Measurements from ENCODE around the gene ABCB11. TPM values are rescaled to one million over a fixed set of nuclear protein-coding genes. Genes with fewer than 3 reads are reported as not detected.

ABCB11 gene
- total and polyA plus RNA-seq, 2 donors (not counting 1 experiment from before 2014, with no cell fraction given) = not detected

DNA sequence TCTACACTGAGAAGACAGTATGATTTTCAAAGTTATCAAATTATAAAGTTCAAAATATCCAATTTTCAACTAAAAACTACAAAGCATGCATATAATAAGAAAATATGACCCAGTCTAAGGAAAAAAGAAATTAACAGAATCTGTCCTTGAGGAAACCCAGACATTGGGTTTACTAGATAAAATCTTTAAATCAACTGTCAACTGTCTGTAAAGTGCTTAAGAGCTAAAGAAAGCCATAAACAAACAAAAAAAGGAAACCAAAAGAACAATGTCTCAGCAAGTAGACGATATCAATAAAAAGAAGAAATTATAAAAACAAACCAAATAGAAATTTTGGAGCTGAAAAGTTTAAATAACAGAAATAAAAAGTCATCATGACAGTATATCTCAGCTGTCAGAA, 10.5 kb upstream of the ABCB11 start:
- no peaks in the 10 kb centered on the region for H3K79me2 ChIP-seq (ENCODE audit: control insufficient read depth, insufficient read depth, low read length)
- no peak for TF ChIP-seq EZH2 (IDR thresholded peaks at IDR 0.05; ENCODE audit: borderline replicate concordance, insufficient read depth, low read depth, low read length, poor library complexity, severe bottlenecking)
- TF ChIP-seq, protein P1, sequence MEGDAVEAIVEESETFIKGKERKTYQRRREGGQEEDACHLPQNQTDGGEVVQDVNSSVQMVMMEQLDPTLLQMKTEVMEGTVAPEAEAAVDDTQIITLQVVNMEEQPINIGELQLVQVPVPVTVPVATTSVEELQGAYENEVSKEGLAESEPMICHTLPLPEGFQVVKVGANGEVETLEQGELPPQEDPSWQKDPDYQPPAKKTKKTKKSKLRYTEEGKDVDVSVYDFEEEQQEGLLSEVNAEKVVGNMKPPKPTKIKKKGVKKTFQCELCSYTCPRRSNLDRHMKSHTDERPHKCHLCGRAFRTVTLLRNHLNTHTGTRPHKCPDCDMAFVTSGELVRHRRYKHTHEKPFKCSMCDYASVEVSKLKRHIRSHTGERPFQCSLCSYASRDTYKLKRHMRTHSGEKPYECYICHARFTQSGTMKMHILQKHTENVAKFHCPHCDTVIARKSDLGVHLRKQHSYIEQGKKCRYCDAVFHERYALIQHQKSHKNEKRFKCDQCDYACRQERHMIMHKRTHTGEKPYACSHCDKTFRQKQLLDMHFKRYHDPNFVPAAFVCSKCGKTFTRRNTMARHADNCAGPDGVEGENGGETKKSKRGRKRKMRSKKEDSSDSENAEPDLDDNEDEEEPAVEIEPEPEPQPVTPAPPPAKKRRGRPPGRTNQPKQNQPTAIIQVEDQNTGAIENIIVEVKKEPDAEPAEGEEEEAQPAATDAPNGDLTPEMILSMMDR (IDR thresholded peaks at IDR 0.05) = no peak
- H4K20me1 ChIP-seq (ENCODE audit: control insufficient read depth, insufficient read depth, low read length, poor library complexity, severe bottlenecking) = no peaks in the 10 kb centered on the region
- H3K27ac ChIP-seq (ENCODE audit: low read length in 2 of 2) = no peak overlapping the region
- Mint-ChIP-seq H3K27ac (no peak overlapping the region), H3K9me3 (ENCODE audit: insufficient read depth) (peaks cover 14% of the 10 kb centered on the region), H3K4me1 (peaks cover 22% of the 10 kb centered on the region), H3K27me3 (no peaks in the 10 kb centered on the region), H3K4me3 (no peak overlapping the region)
- DNase-seq (no peak), ATAC-seq (ENCODE audit: low read depth) (no peak)
- peaks cover 0 to 8% (median 5%) of the 10 kb centered on the region in 3 donors for H3K9me3 ChIP-seq (ENCODE audit: control extremely low read depth in 1 of 3, control insufficient read depth in 2 of 3, insufficient read depth in 1 of 3, low read length in 2 of 3)
- no peak overlapping the region for H2AFZ ChIP-seq (ENCODE audit: insufficient read depth, low read depth, low read length, poor library complexity, severe bottlenecking)
- no peak overlapping the region for H3K4me2 ChIP-seq (replicated peaks; ENCODE audit: low read depth, low read length, poor library complexity, severe bottlenecking)
- H3K4me1 ChIP-seq (ENCODE audit: control insufficient read depth in 2 of 2, insufficient read depth in 2 of 2, low read length in 2 of 2) = peaks cover 3 to 9% of the 10 kb centered on the region in 2 donors
- POLR2A ChIA-PET = no interaction called here
- WGBS (ENCODE audit: insufficient coverage) = no CpG with 5 or more reads among the region's 1 CpG
- H3K9ac ChIP-seq (ENCODE audit: low read length) = no peak overlapping the region
- no peaks in the 10 kb centered on the region for H3K36me3 ChIP-seq (replicated peaks in 1 of 2; ENCODE audit: control extremely low read depth in 1 of 2, control insufficient read depth in 1 of 2, extremely low read depth in 1 of 2, insufficient read depth in 2 of 2, low read length in 1 of 2)
- CTCF ChIA-PET = no interaction called here
- H3K4me3 ChIP-seq (ENCODE audit: control extremely low read depth in 1 of 5, extremely low read depth in 1 of 5, insufficient read depth in 1 of 5, low read depth in 2 of 5, low read length in 4 of 5) = no peak overlapping the region
- intact Hi-C loops (cut with micrococcal nuclease) = no loop called here
- H3K27me3 ChIP-seq (replicated peaks in 1 of 4; ENCODE audit: control extremely low read depth in 1 of 4, control insufficient read depth in 3 of 4, insufficient read depth in 4 of 4, low read length in 3 of 4) = no peaks in the 10 kb centered on the region

DNA sequence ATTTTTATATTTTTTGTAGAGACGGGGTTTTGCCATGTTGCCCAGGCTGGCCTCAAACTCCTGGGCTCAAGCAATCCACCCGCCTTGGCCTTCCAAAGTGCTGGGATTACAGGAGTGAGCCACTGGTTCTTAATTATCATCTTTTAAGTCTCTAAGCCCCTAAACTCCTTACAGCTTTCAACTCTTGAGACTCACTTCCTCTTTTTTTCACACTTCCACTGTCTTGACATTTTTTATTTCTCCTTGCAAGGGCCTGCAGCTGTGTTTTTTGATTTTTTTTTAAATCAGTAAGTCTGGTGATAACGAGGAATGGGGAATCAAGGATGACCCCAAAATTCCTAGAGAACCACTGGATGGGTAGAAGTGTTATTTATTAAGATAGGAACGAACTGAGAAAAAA, 8.6 kb upstream of the ABCB11 start:
- Histone ChIP-seq H3K4me2 (replicated peaks; ENCODE audit: low read depth, low read length, poor library complexity, severe bottlenecking) (no peak overlapping the region), H3K4me3 (ENCODE audit: control extremely low read depth in 1 of 5, extremely low read depth in 1 of 5, insufficient read depth in 1 of 5, low read depth in 2 of 5, low read length in 4 of 5) (no peak overlapping the region), H2AFZ (ENCODE audit: insufficient read depth, low read depth, low read length, poor library complexity, severe bottlenecking) (no peak overlapping the region), H3K27ac (ENCODE audit: low read length in 2 of 2) (no peak overlapping the region), H3K9me3 (ENCODE audit: control extremely low read depth in 1 of 3, control insufficient read depth in 2 of 3, insufficient read depth in 1 of 3, low read length in 2 of 3) (peaks cover 0 to 8% (median 5%) of the 10 kb centered on the region in 3 donors), H3K36me3 (replicated peaks in 1 of 2; ENCODE audit: control extremely low read depth in 1 of 2, control insufficient read depth in 1 of 2, extremely low read depth in 1 of 2, insufficient read depth in 2 of 2, low read length in 1 of 2) (no peaks in the 10 kb centered on the region), H3K9ac (ENCODE audit: low read length) (no peak overlapping the region), H4K20me1 (ENCODE audit: control insufficient read depth, insufficient read depth, low read length, poor library complexity, severe bottlenecking) (no peaks in the 10 kb centered on the region), H3K4me1 (ENCODE audit: control insufficient read depth in 2 of 2, insufficient read depth in 2 of 2, low read length in 2 of 2) (peaks cover 3 to 9% of the 10 kb centered on the region in 2 donors), H3K27me3 (replicated peaks in 1 of 4; ENCODE audit: control extremely low read depth in 1 of 4, control insufficient read depth in 3 of 4, insufficient read depth in 4 of 4, low read length in 3 of 4) (no peaks in the 10 kb centered on the region), H3K79me2 (ENCODE audit: control insufficient read depth, insufficient read depth, low read length) (no peaks in the 10 kb centered on the region)
- peak; percentile 23 for DNase-seq
- no peak for TF ChIP-seq EZH2 (IDR thresholded peaks at IDR 0.05; ENCODE audit: borderline replicate concordance, insufficient read depth, low read depth, low read length, poor library complexity, severe bottlenecking)
- TF ChIP-seq, protein P1 (IDR thresholded peaks at IDR 0.05) = no peak
- H3K27ac Mint-ChIP-seq = no peak overlapping the region
- peaks cover 11% of the 10 kb centered on the region for H3K9me3 Mint-ChIP-seq (ENCODE audit: insufficient read depth)
- 0% methylated on average over 1 of the region's 4 CpGs for WGBS (ENCODE audit: insufficient coverage)
- no peak for ATAC-seq (ENCODE audit: low read depth)
- CTCF ChIA-PET = no interaction called here
- no peak overlapping the region for H3K4me3 Mint-ChIP-seq
- POLR2A ChIA-PET = no interaction called here
- H3K4me1 Mint-ChIP-seq = peaks cover 22% of the 10 kb centered on the region
- H3K27me3 Mint-ChIP-seq = no peaks in the 10 kb centered on the region
- intact Hi-C loops (cut with micrococcal nuclease) = no loop called here
